ENCODE results near the gene CARS1. TPM values are rescaled to one million over a fixed set of nuclear protein-coding genes. Genes with fewer than 3 reads are reported as not detected.

The CARS1 gene
- total RNA-seq, 1 experiment from 2014 or later = 32.0 TPM

Other genes with a start within 250 kb of the CARS1 start
- not detected in 2 replicates for gene CDKN1C, start 171.6 kb downstream of the CARS1 start, total RNA-seq (2014; rRNA removed; shearing (Covaris generic))
- gene PHLDA2, start 128.0 kb downstream of the CARS1 start, total RNA-seq (2014; rRNA removed; shearing (Covaris generic)) = not detected in 2 replicates
- gene NAP1L4, start 65.1 kb downstream of the CARS1 start, total RNA-seq (2014; rRNA removed; shearing (Covaris generic)) = 135 and 168 TPM in 2 replicates
- gene OSBPL5, start 107.9 kb upstream of the CARS1 start, total RNA-seq (2014; rRNA removed; shearing (Covaris generic)) = 6.7 and 8.4 TPM in 2 replicates
- not detected in 2 replicates for gene MRGPRG, start 161.4 kb upstream of the CARS1 start, total RNA-seq (2014; rRNA removed; shearing (Covaris generic))
- not detected in 2 replicates for gene MRGPRE, start 175.0 kb upstream of the CARS1 start, total RNA-seq (2014; rRNA removed; shearing (Covaris generic))

Measured in SJCRH30 (cell line).